Left ventricle myocardium inferior (tissue), 1 donor: ENCODE results near the gene MEX3B. TPM values are rescaled to one million over a fixed set of nuclear protein-coding genes. Genes with fewer than 3 reads are reported as not detected.
"Not testable (repeated sequence)": the region's sequence is repeated elsewhere in the genome, so short reads cannot be mapped to it uniquely, and the experiment has no call there.

Source experiments
- DNase-seq: peaks from one replicate; pipeline ENCODE4 v3.0.0-alpha.2; 2020
- H3K27ac ChIP-seq: fragments of 200-600 bp; replicated peaks from 2 replicates; pipeline ENCODE4 v1.8.0; 2021
- H3K27me3 ChIP-seq: fragments of 200-600 bp; 2 replicates; pipeline ENCODE4 v1.8.0; 2021; ENCODE audit warnings: low read depth
- H3K36me3 ChIP-seq: fragments of 200-600 bp; 2 replicates; pipeline ENCODE4 v1.8.0; 2021
- H3K4me1 ChIP-seq: fragments of 200-600 bp; 2 replicates; pipeline ENCODE4 v1.8.0; 2021
- H3K4me3 ChIP-seq: fragments of 200-600 bp; 2 replicates; pipeline ENCODE4 v1.8.0; 2021; ENCODE audit warnings: mild to moderate bottlenecking, moderate library complexity
- H3K9me3 ChIP-seq: fragments of 200-600 bp; replicated peaks from 2 replicates; pipeline ENCODE4 v1.8.0; 2021
- intact Hi-C: fragments of 100-400 bp; cut with micrococcal nuclease; formaldehyde crosslinking; loops from one replicate; pipeline ENCODE4 v1.11.0; 2022
- total RNA-seq: library from RNA; stranded (reverse); fragmentation: NEBNext Ultra II Directional; extraction: Animal tissue kit (Norgen Biotek cat#: 25700); gene quantifications from one replicate; pipeline ENCODE4 v1.2.1, GENCODE V29; 2021
- TF ChIP-seq, protein P1 (sequence below): fragments of 200-600 bp; IDR thresholded peaks from 2 replicates; pipeline ENCODE4 v1.8.0; 2021; ENCODE audit warnings: antibody characterized with exemption, mild to moderate bottlenecking, borderline replicate concordance
- donor health status: DM: no; HTN: yes; CAD: no; lungs with severe emphysema.

The MEX3B gene
- total RNA-seq, 1 donor from 2014 or later, result 2.5 TPM

DNA sequence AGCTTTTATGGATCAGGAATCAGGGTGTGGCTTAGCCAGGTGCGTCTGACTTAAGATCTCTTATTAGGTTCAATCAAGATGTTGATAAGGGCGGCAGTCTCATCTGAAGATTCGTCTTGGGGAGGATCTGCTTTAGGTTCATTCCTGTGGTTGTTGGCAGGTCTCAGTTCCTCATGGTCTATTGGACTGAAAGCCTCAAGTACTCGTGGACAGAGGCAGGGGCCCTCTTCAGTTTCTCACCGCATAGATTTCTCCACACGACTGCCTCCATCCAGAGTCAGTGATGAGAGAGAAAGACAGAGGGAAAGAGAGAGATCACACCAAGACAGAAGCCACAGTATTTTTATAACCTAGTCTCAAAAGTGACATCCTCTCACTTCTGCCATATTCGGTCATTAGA is 9.4 kb downstream of the MEX3B start:
- Histone ChIP-seq H3K27me3 (no peaks in the 10 kb centered on the region), H3K27ac (no peak overlapping the region), H3K4me3 (no peak overlapping the region), H3K4me1 (peaks cover 13% of the 10 kb centered on the region), H3K36me3 (no peaks in the 10 kb centered on the region), H3K9me3 (no peaks in the 10 kb centered on the region)
- TF ChIP-seq, protein P1, sequence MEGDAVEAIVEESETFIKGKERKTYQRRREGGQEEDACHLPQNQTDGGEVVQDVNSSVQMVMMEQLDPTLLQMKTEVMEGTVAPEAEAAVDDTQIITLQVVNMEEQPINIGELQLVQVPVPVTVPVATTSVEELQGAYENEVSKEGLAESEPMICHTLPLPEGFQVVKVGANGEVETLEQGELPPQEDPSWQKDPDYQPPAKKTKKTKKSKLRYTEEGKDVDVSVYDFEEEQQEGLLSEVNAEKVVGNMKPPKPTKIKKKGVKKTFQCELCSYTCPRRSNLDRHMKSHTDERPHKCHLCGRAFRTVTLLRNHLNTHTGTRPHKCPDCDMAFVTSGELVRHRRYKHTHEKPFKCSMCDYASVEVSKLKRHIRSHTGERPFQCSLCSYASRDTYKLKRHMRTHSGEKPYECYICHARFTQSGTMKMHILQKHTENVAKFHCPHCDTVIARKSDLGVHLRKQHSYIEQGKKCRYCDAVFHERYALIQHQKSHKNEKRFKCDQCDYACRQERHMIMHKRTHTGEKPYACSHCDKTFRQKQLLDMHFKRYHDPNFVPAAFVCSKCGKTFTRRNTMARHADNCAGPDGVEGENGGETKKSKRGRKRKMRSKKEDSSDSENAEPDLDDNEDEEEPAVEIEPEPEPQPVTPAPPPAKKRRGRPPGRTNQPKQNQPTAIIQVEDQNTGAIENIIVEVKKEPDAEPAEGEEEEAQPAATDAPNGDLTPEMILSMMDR, result no peak
- DNase-seq, result no peak
- intact Hi-C loops, result no loop called here

DNA sequence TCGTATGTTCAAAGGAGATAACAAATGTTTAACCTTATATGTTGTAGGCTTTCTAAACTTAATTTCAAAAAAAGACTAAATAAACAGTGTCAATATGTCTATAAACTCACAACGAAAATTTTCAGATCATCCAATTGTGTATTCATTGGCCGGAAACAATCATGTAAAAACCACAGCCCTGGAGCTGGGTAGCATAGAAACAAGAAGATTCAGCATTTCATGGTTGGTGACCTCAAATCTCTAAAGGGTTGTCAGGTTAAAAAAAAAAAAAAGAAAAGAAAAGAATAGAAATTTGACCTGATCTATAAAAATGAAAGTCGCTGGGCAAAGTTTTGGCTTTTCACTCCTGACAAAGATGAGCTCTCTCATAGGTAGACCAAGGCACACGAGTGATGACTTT is 13.9 kb downstream of the MEX3B start:
- H3K4me1 ChIP-seq, result no peaks in the 10 kb centered on the region
- no peak overlapping the region for H3K4me3 ChIP-seq
- TF ChIP-seq, protein P1, result no peak
- intact Hi-C loops, result no loop called here
- H3K27ac ChIP-seq, result no peak overlapping the region
- DNase-seq, result no peak
- H3K36me3 ChIP-seq, result no peaks in the 10 kb centered on the region
- H3K27me3 ChIP-seq, result no peaks in the 10 kb centered on the region
- H3K9me3 ChIP-seq, result no peaks in the 10 kb centered on the region

DNA sequence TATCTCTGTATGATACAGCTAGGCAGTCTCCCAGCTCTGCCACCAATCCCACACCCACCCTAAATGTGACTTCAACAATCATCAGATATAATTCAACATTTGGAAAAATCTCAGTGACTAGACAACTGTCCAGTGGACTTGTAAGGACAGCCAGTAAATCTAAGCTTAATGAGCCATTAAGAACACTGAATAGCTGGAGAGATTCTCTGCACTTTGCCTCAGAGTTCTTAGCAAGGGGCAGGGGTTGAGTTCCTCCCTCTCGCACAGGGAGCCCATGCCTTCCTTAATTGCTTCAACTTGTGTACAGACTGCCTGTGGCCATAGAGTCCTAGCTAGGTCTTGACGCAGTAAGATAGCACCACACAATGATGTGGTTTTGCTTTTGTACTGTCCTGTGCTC is 15.6 kb downstream of the MEX3B start:
- intact Hi-C loops, result no loop called here
- H3K4me1 ChIP-seq, result no peaks in the 10 kb centered on the region
- H3K4me3 ChIP-seq, result no peak overlapping the region
- H3K9me3 ChIP-seq, result no peaks in the 10 kb centered on the region
- TF ChIP-seq, protein P1, result no peak
- H3K27me3 ChIP-seq, result no peaks in the 10 kb centered on the region
- H3K27ac ChIP-seq, result no peak overlapping the region
- H3K36me3 ChIP-seq, result no peaks in the 10 kb centered on the region
- DNase-seq, result no peak

DNA sequence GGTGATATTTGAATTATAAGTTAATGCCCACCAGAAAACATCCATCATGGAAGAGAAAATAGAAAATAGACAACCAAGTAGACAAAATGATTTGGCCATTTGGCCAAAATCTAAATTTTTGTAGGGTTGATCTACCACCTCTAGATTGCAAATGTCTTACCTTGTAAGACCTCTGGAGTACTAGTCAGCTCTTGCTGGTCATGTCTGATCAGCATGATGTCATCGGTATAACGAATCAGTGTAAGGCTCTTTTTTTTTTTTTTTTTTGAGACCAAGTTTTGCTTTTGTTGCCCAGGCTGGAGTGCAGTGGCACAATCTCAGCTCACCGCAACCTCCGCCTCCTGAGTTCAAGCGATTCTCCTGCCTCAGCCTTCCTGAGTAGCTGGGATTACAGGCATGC is 17.7 kb downstream of the MEX3B start:
- intact Hi-C loops, H3K9me3 ChIP-seq, H3K36me3 ChIP-seq, H3K27me3 ChIP-seq, H3K4me1 ChIP-seq, DNase-seq, H3K27ac ChIP-seq, H3K4me3 ChIP-seq: not testable (repeated sequence)

DNA sequence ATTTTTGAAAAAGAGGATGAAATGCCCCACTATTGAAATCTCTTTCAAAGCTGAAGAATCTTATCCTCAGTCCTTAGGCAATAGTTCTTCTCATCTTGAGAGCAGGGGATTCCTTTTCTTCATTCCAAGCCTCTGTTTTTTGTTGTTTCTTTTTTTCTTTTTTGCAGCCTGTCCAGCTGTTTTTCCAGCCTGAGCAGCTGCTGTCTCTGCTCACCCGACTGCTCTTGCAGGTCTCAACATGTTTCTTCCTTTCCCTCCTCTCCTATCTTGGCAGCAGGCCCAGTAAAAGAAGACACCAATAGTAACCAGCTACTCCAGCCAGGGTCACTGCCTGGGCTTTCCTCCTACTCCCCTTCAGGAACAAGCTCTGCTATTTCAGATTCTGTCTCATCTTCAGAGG is 23.8 kb downstream of the MEX3B start:
- no peak for DNase-seq
- Histone ChIP-seq H3K4me1 (peaks cover 4% of the 10 kb centered on the region), H3K27ac (peak overlapping the region; percentile 3), H3K4me3 (no peak overlapping the region), H3K9me3 (no peaks in the 10 kb centered on the region), H3K27me3 (peaks cover 4% of the 10 kb centered on the region), H3K36me3 (no peaks in the 10 kb centered on the region)
- intact Hi-C loops, result no loop called here
- TF ChIP-seq, protein P1, result no peak

DNA sequence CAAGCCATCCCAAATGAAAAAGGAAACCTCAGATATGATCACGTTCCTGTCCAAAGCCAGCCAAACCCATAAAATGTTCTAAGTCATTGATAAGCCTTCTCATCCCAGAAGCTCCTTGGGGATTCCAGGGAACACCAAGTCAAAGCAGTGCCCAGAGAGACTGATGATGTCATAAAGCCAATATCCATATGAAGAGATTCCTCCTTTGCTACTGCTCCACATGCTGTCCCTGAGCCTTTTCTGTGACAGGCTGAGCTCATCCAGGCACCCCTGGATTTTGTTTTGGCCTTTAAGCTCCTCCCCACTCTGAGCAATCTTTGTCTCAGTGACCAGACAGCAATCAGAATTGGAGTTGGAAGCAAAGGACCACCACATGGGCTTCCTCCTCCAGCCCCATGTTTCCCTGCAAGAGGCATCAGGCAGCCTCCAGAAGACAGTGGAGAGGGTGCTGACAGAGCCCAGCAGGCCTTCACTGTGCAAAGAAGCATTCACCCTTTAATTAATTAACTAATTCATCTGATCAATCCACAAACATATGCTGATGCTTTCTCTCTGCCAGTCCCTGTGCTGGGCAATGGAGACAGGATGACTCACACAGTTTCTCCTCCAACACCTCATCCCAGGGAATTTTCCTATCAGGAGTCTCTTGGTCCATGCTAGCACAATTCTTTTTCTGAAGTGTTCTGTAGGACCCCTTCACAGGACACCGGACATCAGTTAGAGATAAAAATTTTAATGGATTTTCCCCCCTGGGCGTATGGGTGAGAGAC is 25.0 kb downstream of the MEX3B start:
- TF ChIP-seq, protein P1, result no peak
- H3K27ac ChIP-seq, result no peak overlapping the region
- no peak overlapping the region for H3K4me3 ChIP-seq
- no peak for DNase-seq
- H3K4me1 ChIP-seq, result peaks cover 4% of the 10 kb centered on the region
- no peaks in the 10 kb centered on the region for H3K36me3 ChIP-seq
- intact Hi-C loops, result no loop called here
- peaks cover 6% of the 10 kb centered on the region for H3K27me3 ChIP-seq
- H3K9me3 ChIP-seq, result no peaks in the 10 kb centered on the region
